ENCODE data around the gene PLA2R1. TPM values are rescaled to one million over a fixed set of nuclear protein-coding genes. Genes with fewer than 3 reads are reported as not detected.
A peak's percentile ranks its signal among the peaks of the same experiment; 100 is the strongest.

PLA2R1 gene
- total and polyA plus RNA-seq, 2 of the 4 experiments (the other 2 are of a cell fraction), result 0.43 to 0.54 TPM

DNA sequence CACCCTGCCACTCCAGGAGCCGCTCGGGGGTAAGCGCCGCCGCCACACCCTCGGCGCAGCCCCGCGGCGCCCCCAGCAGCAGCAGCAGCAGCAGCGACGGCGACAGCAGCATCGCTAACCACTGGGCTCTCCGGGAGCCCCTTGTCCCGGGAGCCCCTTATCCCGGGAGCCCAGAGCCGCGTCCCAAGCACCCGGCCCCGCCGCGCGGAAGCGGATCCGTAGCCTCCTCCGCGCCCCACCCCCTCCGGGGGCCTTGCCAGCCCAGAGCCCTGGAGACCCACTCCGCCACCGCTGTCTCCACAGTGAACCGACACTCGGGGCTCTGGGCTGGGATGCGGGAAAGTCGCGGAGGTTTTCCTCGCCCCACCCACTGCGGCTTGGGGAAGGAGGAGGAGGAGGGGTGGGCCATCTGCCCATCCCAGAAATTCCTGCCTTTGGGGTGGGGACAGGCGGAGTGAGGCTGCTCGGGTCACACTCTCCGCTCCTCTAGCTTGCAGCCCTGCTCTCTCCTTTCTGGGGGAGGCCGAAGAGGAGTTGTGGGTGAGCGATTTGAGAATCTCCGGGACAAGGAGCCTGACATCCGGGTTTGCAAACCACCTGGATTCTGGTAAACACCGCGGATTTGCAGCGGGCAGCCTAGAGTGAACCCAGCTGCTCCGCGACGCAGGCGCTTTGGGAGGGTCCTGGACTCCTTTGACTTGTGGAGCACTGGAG lies at the start of gene PLA2R1 (continued):
- TF ChIP-seq, protein P1, sequence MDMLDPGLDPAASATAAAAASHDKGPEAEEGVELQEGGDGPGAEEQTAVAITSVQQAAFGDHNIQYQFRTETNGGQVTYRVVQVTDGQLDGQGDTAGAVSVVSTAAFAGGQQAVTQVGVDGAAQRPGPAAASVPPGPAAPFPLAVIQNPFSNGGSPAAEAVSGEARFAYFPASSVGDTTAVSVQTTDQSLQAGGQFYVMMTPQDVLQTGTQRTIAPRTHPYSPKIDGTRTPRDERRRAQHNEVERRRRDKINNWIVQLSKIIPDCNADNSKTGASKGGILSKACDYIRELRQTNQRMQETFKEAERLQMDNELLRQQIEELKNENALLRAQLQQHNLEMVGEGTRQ (IDR thresholded peaks at IDR 0.05; ENCODE audit: low read depth, low read length), result no peak
- TF ChIP-seq POLR2A (IDR thresholded peaks at IDR 0.05; ENCODE audit: low read depth, low read length), result no peak

DNA sequence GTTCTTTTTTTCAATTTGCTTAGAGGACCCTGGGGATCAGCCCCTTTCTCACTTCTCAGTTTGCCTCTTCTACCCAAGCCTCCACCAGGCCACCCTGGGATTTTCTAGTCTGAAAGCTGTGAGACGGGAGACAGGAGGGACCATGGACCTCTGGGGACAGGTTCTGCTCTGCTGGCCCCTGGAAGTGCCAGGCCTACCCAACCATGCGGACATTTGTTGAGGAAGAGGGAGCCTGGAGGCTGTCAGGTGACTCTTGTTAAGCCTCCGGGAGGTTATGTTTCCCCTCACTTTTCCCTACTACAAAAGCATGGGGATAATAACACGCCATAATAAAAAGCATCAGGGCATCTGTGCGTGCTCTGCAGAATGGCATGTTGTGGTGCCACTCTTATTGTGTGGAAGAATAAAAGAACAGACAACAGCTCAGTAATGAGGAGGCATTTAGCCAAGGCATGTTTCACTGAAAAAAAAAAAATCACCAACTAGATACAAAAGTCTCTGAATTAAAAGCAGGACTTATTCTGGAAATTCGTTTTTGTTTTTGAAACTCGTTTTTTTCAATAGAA lies 48.3 kb upstream of the PLA2R1 start:
- Histone ChIP-seq H3K4me3 (ENCODE audit: insufficient read depth, low read depth, low read length) (no peak overlapping the region), H4K8ac (ENCODE audit: low read depth in 2 of 2, low read length in 2 of 2) (no peak overlapping the region), H3K23ac (ENCODE audit: low read depth, low read length) (no peak overlapping the region), H3K4ac (ENCODE audit: low read depth, low read length) (no peak overlapping the region), H2BK5ac (ENCODE audit: low read depth, low read length, poor library complexity, severe bottlenecking) (no peak overlapping the region), H3K18ac (ENCODE audit: low read depth, low read length) (no peak overlapping the region), H3K79me1 (ENCODE audit: low read depth in 1 of 2, low read length in 2 of 2) (no peaks in the 10 kb centered on the region), H2AK9ac (replicated peaks; ENCODE audit: low read depth, low read length, poor library complexity) (no peak overlapping the region), H3K9me3 (ENCODE audit: control insufficient read depth, insufficient read depth, low read length) (no peaks in the 10 kb centered on the region), H4K5ac (ENCODE audit: low read depth, low read length) (no peak overlapping the region), H2AFZ (replicated peaks; ENCODE audit: low read length, poor library complexity) (no peak overlapping the region), H3K9me1 (ENCODE audit: insufficient read depth, low read length) (no peaks in the 10 kb centered on the region), H3K27me3 (ENCODE audit: control insufficient read depth, insufficient read depth, low read length) (no peaks in the 10 kb centered on the region), H4K91ac (ENCODE audit: insufficient read depth, low read depth, low read length) (no peak overlapping the region), H2BK20ac (ENCODE audit: low read depth, low read length) (no peak overlapping the region), H3K56ac (ENCODE audit: extremely low read depth, insufficient read depth, low read length) (no peak overlapping the region), H3K14ac (replicated peaks; ENCODE audit: low read depth, low read length) (no peak overlapping the region), H3K36me3 (ENCODE audit: control insufficient read depth, insufficient read depth, low read length) (no peaks in the 10 kb centered on the region), H3K4me2 (ENCODE audit: low read depth, low read length) (no peak overlapping the region), H2BK120ac (ENCODE audit: low read depth, low read length) (no peak overlapping the region), H3K9ac (ENCODE audit: low read depth, low read length) (no peak overlapping the region), H3K27ac (ENCODE audit: insufficient read depth, low read length) (no peak overlapping the region), H4K20me1 (ENCODE audit: insufficient read depth, low read length) (no peaks in the 10 kb centered on the region), H2AK5ac (ENCODE audit: low read depth, low read length) (0 out of 2 replicates have a peak overlapping the region, but pooled peaks have one; percentile 10), H2BK15ac (ENCODE audit: low read depth, low read length) (no peak overlapping the region), H3K4me1 (ENCODE audit: control insufficient read depth, insufficient read depth, low read length) (no peaks in the 10 kb centered on the region)
- ATAC-seq (ENCODE audit: low read depth) (no peak), DNase-seq (no peak)
- in situ Hi-C loops (cut with MboI; ENCODE audit: low sequenced_read_pairs) (loop anchor here (5.0 kb wide), 1 partner anchor 142 kb away; no protein-coding TSS in a partner anchor), dilution Hi-C loops (cut with HindIII; ENCODE audit: low sequenced_read_pairs, unreplicated experiment) (no loop called here), intact Hi-C loops (cut with micrococcal nuclease) (loop anchor here (1.0 to 10.0 kb wide), 7 partner anchors 100 to 952 kb away; partner anchors contain the start of gene RBMS1)
- WGBS, 2 experiments (ENCODE audit: extremely low coverage in 2 of 2, insufficient read length in 1 of 2), result no CpG with 5 or more reads among the region's 7 CpGs
- no peak for TF ChIP-seq CEBPB (IDR thresholded peaks at IDR 0.05; ENCODE audit: low read depth, low read length)
- no peak for TF ChIP-seq CHD1 (IDR thresholded peaks at IDR 0.05; ENCODE audit: low read depth, low read length)
- no peak for TF ChIP-seq MAZ (IDR thresholded peaks at IDR 0.05; ENCODE audit: borderline replicate concordance, low read depth, low read length)
- no peak for TF ChIP-seq SMC3 (IDR thresholded peaks at IDR 0.05; ENCODE audit: low read depth, low read length)
- no peak for TF ChIP-seq NFE2L2 (IDR thresholded peaks at IDR 0.05; ENCODE audit: low read depth, low read length)
- no peak for TF ChIP-seq POLR2A (IDR thresholded peaks at IDR 0.05; ENCODE audit: low read depth, low read length)
- no peak for TF ChIP-seq MAFK (IDR thresholded peaks at IDR 0.05; ENCODE audit: low read depth, low read length)
- no peak for TF ChIP-seq RCOR1 (IDR thresholded peaks at IDR 0.05; ENCODE audit: insufficient replicate concordance, low read length)
- TF ChIP-seq, protein P1 (IDR thresholded peaks at IDR 0.05; ENCODE audit: low read depth, low read length), result no peak
- CTCF ChIA-PET, result interaction anchor here (0.6 to 1.8 kb wide), 22 partner anchors 10 to 953 kb away, joined by 3 to 8 read pairs (median 4); no protein-coding TSS in a partner anchor
- POLR2A ChIA-PET (ENCODE audit: unreplicated experiment), result interaction anchor here (0.6 to 0.7 kb wide), 2 partner anchors 296 to 1173 kb away, joined by 5 to 6 read pairs; no protein-coding TSS in a partner anchor
- no TSS peak for BruUV-seq (replicated peaks)
